SK-N-SH (cell line): ENCODE results near the gene PLGRKT. TPM values are rescaled to one million over a fixed set of nuclear protein-coding genes. Genes with fewer than 3 reads are reported as not detected.

Source experiments
- CTCF ChIA-PET: fragments of 300-600, 350-600 bp; formaldehyde crosslinking; extraction: SDS; loops from one replicate; lab custom pipeline; 2021; lab: Yijun Ruan, JAX
- POLR2A ChIA-PET: fragments of 350-600 bp; sonication (Branson Sonifier 250); formaldehyde crosslinking; extraction: SDS; loops from one replicate; lab custom pipeline; 2020; ENCODE audit warnings: antibody characterized with exemption, inconsistent platforms; lab: Yijun Ruan, JAX
- DNase-seq: peaks from one replicate; pipeline ENCODE4 v3.0.0; 2012
- H2AFZ ChIP-seq: fragments of 200-600 bp; sonication (generic); 2 replicates; pipeline ENCODE4 v1.8.1; 2016; ENCODE audit warnings: antibody characterized with exemption, mild to moderate bottlenecking, low read depth
- H3F3A ChIP-seq: fragments of 200-600 bp; sonication (generic); replicated peaks from 2 replicates; pipeline ENCODE3; 2016; ENCODE audit warnings: antibody characterized with exemption, mild to moderate bottlenecking; ENCODE audit not compliant: insufficient read depth
- H3K27ac ChIP-seq, 2 experiments: fragments of 200-500 bp in 1 of 2; fragments of 200-600 bp in 1 of 2; sonication (Bioruptor generic) in 1 of 2; sonication (generic), shearing (Covaris generic) in 1 of 2; 2 replicates each; pipeline versions ENCODE4 v1.5.1 to v1.6.1; 2014 to 2016; ENCODE audit warnings: low read depth in 2 of 2, inconsistent platforms in 1 of 2, low read length in 1 of 2, mild to moderate bottlenecking in 1 of 2, mixed read lengths in 1 of 2
- H3K27me3 ChIP-seq: fragments of 200-600 bp; sonication (generic), shearing (Covaris generic); 2 replicates; pipeline ENCODE4 v1.6.1; 2016; ENCODE audit warnings: mixed run types; ENCODE audit not compliant: insufficient read depth
- H3K36me3 ChIP-seq, 2 experiments: fragments of 200-500 bp in 1 of 2; fragments of 200-600 bp in 1 of 2; sonication (Bioruptor generic) in 1 of 2; sonication (generic) in 1 of 2; replicated peaks in 1 of 2; 2 replicates each; pipeline versions ENCODE3 to v1.5.1; 2014 to 2016; ENCODE audit warnings: low read length in 1 of 2, mild to moderate bottlenecking in 1 of 2; ENCODE audit not compliant: insufficient read depth in 2 of 2, control insufficient read depth in 1 of 2
- H3K4me1 ChIP-seq, 2 experiments: fragments of 200-500 bp in 1 of 2; fragments of 200-600 bp in 1 of 2; sonication (Bioruptor generic) in 1 of 2; sonication (generic), shearing (Covaris generic) in 1 of 2; 2 replicates each; pipeline versions ENCODE4 v1.5.1 to v1.6.1; 2014 to 2016; ENCODE audit warnings: low read depth in 1 of 2, low read length in 1 of 2, mixed run types in 1 of 2; ENCODE audit not compliant: insufficient read depth in 2 of 2, control insufficient read depth in 1 of 2
- H3K4me2 ChIP-seq: fragments of 200-600 bp; sonication (generic), shearing (Covaris generic); 2 replicates; pipeline ENCODE4 v1.6.1; 2017; ENCODE audit warnings: mixed run types
- H3K4me3 ChIP-seq, 2 experiments: fragments of 200-500 bp in 1 of 2; fragments of 200-600 bp in 1 of 2; sonication (Bioruptor generic) in 1 of 2; sonication (generic), shearing (Covaris generic) in 1 of 2; 2 replicates each; pipeline versions ENCODE4 v1.5.1 to v1.8.1; 2014 to 2016; ENCODE audit warnings: low read depth in 2 of 2, inconsistent platforms in 1 of 2, low read length in 1 of 2, mild to moderate bottlenecking in 1 of 2, mixed read lengths in 1 of 2, moderate library complexity in 1 of 2
- H3K79me2 ChIP-seq: fragments of 200-600 bp; sonication (generic); 2 replicates; pipeline ENCODE4 v1.8.1; 2017; ENCODE audit warnings: mild to moderate bottlenecking; ENCODE audit not compliant: insufficient read depth
- H3K9ac ChIP-seq: fragments of 200-600 bp; sonication (generic); 2 replicates; pipeline ENCODE4 v1.6.1; 2017; ENCODE audit warnings: mixed run types
- H3K9me2 ChIP-seq: fragments of 200-600 bp; sonication (generic); 2 replicates; pipeline ENCODE4 v1.6.1; 2017; ENCODE audit warnings: mixed run types
- H3K9me3 ChIP-seq: fragments of 200-600 bp; sonication (generic); 2 replicates; pipeline ENCODE4 v1.6.1; 2017; ENCODE audit warnings: mixed run types, mild to moderate bottlenecking, moderate library complexity
- H4K20me1 ChIP-seq: fragments of 200-600 bp; sonication (generic); 2 replicates; pipeline ENCODE4 v1.6.1; 2017; ENCODE audit warnings: mild to moderate bottlenecking, mixed run types; ENCODE audit not compliant: insufficient read depth
- CHD2 ChIP-seq: fragments of 150-350 bp; IDR thresholded peaks from 2 replicates; pipeline ENCODE4 v1.6.1; 2018; ENCODE audit warnings: low read length; ENCODE audit not compliant: partially characterized antibody
- FOXJ3 ChIP-seq: sonication (generic); formaldehyde crosslinking; IDR thresholded peaks from 2 replicates; pipeline ENCODE4 v1.5.1; 2020; ENCODE audit warnings: mild to moderate bottlenecking, missing genetic modification reagents
- GABPA ChIP-seq: IDR thresholded peaks from 2 replicates; pipeline ENCODE4 v1.4.0; 2012; ENCODE audit warnings: low read depth, mild to moderate bottlenecking
- MXI1 ChIP-seq: IDR thresholded peaks from 2 replicates; pipeline ENCODE4 v1.6.1; 2012; ENCODE audit warnings: mild to moderate bottlenecking, low read depth, low read length, improper control_type of control experiment
- NFIC ChIP-seq: IDR thresholded peaks from 2 replicates; pipeline ENCODE4 v1.4.0; 2012; ENCODE audit warnings: borderline replicate concordance
- RFX5 ChIP-seq: IDR thresholded peaks from 2 replicates; pipeline ENCODE4 v1.6.1; 2012; ENCODE audit warnings: mild to moderate bottlenecking, improper control_type of control experiment, low read length
- RXRA ChIP-seq: IDR thresholded peaks from 2 replicates; pipeline ENCODE4 v1.4.0; 2012; ENCODE audit warnings: low read depth, mild to moderate bottlenecking, borderline replicate concordance
- YY1 ChIP-seq: IDR thresholded peaks from 2 replicates; pipeline ENCODE4 v1.4.0; 2012; ENCODE audit warnings: low read depth, mild to moderate bottlenecking
- WGBS: methylation state at CpG from one replicate; pipeline ENCODE4 v1.1.6; 2017; ENCODE audit warnings: low lambda C conversion rate; 5-methylcytosine and 5-hydroxymethylcytosine counted together
- polyA plus RNA-seq, 3 experiments: library from polyadenylated mRNA; depleted of rRNA; stranded (reverse); fragments of >200 nt; gene quantifications; 2 replicates each; pipeline ENCODE4 v1.2.3, GENCODE V29; 2012
- TF ChIP-seq, protein P1 (sequence below): IDR thresholded peaks from 2 replicates; pipeline ENCODE4 v1.4.0; 2012; ENCODE audit warnings: low read depth, borderline replicate concordance
- TF ChIP-seq, protein P2 (sequence below): fragments of 200-600 bp; sonication (generic); IDR thresholded peaks from 2 replicates; pipeline ENCODE4 v1.6.1; 2017; ENCODE audit warnings: antibody characterized with exemption, mild to moderate bottlenecking, moderate library complexity
- TF ChIP-seq, protein P3 (sequence below): IDR thresholded peaks from 2 replicates; pipeline ENCODE4 v1.6.1; 2012; ENCODE audit warnings: mild to moderate bottlenecking, low read depth, low read length, moderate library complexity
- TF ChIP-seq, protein P4 (sequence below): fragments of 150-350 bp; IDR thresholded peaks from 2 replicates; pipeline ENCODE4 v1.6.1; 2016; ENCODE audit warnings: mild to moderate bottlenecking, low read depth, low read length
- TF ChIP-seq, protein P5 (sequence below): IDR thresholded peaks from 2 replicates; pipeline ENCODE4; 2012
- TF ChIP-seq, protein P6 (sequence below): fragments of 150-350 bp; IDR thresholded peaks from 2 replicates; pipeline ENCODE4 v1.6.1; 2017; ENCODE audit warnings: antibody characterized with exemption, low read length, low read depth, borderline replicate concordance

Gene PLGRKT
- polyA plus RNA-seq, 1 of the 3 experiments (the other 2 are of a cell fraction), result 11.4 TPM

DNA sequence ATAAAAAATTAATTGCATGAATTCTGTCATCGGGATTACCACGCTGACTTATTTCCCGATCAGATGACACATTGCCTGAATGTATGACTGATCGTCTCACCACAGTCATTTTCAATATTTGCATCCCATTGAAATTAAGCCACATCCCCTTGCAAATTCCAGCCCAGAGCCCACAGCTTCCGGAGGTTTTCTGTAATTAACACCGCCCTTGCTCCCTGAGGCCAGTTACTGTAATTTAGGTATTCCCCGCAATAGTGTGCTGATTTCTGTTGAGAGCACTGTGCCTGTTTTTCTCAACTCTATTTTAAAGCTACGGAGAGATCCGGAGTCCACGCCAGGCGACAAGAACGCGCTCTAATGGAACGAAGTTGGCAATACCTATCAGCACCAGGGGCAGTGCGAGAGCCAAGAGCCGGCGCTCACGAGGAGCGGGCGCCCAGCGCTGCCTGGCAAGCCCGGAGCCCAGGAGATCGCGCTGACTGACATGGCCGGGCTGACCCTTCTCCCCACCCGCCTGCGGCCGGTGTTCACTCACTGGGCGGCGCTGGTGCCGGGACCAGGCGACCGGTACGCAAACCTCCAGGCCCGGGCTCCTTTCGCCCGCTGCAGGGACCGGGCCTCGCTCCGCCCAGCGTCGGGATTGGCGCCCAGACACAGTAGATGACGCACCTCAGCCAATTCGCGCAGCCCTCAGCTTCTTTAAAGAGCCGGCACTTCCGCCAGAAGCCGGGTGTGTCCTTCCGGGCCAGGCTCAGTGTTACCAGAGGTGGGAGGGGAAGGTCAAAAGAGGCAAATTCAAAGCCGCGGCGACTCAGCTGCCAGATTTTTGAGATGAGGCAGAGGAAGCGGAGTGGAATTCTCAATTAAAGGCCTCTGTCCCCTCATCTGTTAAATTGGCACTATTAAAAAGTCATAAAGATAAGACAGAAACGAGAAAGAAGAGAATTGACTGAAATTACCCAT lies at the start of gene PLGRKT (continued):
- TF ChIP-seq, protein P1, sequence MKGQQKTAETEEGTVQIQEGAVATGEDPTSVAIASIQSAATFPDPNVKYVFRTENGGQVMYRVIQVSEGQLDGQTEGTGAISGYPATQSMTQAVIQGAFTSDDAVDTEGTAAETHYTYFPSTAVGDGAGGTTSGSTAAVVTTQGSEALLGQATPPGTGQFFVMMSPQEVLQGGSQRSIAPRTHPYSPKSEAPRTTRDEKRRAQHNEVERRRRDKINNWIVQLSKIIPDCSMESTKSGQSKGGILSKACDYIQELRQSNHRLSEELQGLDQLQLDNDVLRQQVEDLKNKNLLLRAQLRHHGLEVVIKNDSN, result no peak
- TF ChIP-seq, protein P2, sequence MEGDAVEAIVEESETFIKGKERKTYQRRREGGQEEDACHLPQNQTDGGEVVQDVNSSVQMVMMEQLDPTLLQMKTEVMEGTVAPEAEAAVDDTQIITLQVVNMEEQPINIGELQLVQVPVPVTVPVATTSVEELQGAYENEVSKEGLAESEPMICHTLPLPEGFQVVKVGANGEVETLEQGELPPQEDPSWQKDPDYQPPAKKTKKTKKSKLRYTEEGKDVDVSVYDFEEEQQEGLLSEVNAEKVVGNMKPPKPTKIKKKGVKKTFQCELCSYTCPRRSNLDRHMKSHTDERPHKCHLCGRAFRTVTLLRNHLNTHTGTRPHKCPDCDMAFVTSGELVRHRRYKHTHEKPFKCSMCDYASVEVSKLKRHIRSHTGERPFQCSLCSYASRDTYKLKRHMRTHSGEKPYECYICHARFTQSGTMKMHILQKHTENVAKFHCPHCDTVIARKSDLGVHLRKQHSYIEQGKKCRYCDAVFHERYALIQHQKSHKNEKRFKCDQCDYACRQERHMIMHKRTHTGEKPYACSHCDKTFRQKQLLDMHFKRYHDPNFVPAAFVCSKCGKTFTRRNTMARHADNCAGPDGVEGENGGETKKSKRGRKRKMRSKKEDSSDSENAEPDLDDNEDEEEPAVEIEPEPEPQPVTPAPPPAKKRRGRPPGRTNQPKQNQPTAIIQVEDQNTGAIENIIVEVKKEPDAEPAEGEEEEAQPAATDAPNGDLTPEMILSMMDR, result peak; percentile 36
- TF ChIP-seq FOXJ3 (no peak), NFIC (no peak; the same call in 1 of the 2 replicates), YY1 (peak; percentile 51; the same call in 1 of the 2 replicates)
- TF ChIP-seq, protein P3, sequence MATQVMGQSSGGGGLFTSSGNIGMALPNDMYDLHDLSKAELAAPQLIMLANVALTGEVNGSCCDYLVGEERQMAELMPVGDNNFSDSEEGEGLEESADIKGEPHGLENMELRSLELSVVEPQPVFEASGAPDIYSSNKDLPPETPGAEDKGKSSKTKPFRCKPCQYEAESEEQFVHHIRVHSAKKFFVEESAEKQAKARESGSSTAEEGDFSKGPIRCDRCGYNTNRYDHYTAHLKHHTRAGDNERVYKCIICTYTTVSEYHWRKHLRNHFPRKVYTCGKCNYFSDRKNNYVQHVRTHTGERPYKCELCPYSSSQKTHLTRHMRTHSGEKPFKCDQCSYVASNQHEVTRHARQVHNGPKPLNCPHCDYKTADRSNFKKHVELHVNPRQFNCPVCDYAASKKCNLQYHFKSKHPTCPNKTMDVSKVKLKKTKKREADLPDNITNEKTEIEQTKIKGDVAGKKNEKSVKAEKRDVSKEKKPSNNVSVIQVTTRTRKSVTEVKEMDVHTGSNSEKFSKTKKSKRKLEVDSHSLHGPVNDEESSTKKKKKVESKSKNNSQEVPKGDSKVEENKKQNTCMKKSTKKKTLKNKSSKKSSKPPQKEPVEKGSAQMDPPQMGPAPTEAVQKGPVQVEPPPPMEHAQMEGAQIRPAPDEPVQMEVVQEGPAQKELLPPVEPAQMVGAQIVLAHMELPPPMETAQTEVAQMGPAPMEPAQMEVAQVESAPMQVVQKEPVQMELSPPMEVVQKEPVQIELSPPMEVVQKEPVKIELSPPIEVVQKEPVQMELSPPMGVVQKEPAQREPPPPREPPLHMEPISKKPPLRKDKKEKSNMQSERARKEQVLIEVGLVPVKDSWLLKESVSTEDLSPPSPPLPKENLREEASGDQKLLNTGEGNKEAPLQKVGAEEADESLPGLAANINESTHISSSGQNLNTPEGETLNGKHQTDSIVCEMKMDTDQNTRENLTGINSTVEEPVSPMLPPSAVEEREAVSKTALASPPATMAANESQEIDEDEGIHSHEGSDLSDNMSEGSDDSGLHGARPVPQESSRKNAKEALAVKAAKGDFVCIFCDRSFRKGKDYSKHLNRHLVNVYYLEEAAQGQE, result no peak

DNA sequence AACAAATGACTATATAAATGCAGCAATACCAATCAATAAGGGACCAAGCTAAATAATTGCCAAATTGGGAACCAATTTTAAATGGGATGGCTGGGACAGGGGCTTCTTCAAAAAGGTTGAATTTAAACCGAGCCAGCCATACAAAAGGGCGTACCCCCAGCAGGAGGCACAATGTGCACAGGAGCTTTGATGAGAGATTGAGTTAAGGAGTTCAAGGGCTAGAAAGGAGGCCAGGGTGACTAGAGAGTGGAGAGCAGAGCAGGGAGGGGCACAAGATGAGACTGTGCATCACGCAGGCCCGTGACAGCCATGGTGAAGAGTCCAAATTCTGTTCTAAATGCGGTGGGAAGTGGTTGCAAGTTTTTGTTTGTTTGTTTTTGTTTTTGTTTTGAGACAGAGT lies 49.3 kb upstream of the PLGRKT start:
- Histone ChIP-seq H3K9ac (no peak overlapping the region), H3K79me2 (no peaks in the 10 kb centered on the region), H3K4me1 (no peaks in the 10 kb centered on the region), H3K4me2 (no peak overlapping the region), H3F3A (peaks cover 8% of the 10 kb centered on the region), H3K27me3 (no peaks in the 10 kb centered on the region), H3K9me2 (no peaks in the 10 kb centered on the region), H3K36me3 (no peaks in the 10 kb centered on the region), H3K9me3 (no peaks in the 10 kb centered on the region), H3K27ac (no peak overlapping the region), H2AFZ (no peak overlapping the region), H3K4me3 (no peak overlapping the region), H4K20me1 (no peaks in the 10 kb centered on the region)
- ChIA-PET POLR2A (no interaction called here), CTCF (interaction anchor here (2.3 kb wide), 1 partner anchor 37 kb away, joined by 7 read pairs; the partner anchor contains the start of gene CD274)
- DNase-seq, result no peak
- 93% methylated on average over 5 of the region's 5 CpGs for WGBS
- TF ChIP-seq, protein P4, sequence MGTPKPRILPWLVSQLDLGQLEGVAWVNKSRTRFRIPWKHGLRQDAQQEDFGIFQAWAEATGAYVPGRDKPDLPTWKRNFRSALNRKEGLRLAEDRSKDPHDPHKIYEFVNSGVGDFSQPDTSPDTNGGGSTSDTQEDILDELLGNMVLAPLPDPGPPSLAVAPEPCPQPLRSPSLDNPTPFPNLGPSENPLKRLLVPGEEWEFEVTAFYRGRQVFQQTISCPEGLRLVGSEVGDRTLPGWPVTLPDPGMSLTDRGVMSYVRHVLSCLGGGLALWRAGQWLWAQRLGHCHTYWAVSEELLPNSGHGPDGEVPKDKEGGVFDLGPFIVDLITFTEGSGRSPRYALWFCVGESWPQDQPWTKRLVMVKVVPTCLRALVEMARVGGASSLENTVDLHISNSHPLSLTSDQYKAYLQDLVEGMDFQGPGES, result no peak
- TF ChIP-seq, protein P5, sequence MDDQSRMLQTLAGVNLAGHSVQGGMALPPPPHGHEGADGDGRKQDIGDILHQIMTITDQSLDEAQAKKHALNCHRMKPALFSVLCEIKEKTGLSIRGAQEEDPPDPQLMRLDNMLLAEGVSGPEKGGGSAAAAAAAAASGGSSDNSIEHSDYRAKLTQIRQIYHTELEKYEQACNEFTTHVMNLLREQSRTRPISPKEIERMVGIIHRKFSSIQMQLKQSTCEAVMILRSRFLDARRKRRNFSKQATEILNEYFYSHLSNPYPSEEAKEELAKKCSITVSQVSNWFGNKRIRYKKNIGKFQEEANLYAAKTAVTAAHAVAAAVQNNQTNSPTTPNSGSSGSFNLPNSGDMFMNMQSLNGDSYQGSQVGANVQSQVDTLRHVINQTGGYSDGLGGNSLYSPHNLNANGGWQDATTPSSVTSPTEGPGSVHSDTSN, result no peak
- TF ChIP-seq GABPA (no peak), MXI1 (no peak), RFX5 (no peak), RXRA (no peak), CHD2 (no peak)
- TF ChIP-seq, protein P6, sequence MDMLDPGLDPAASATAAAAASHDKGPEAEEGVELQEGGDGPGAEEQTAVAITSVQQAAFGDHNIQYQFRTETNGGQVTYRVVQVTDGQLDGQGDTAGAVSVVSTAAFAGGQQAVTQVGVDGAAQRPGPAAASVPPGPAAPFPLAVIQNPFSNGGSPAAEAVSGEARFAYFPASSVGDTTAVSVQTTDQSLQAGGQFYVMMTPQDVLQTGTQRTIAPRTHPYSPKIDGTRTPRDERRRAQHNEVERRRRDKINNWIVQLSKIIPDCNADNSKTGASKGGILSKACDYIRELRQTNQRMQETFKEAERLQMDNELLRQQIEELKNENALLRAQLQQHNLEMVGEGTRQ, result no peak
- TF ChIP-seq, protein P3, result no peak
